GM19351 (cell line): Measurements from ENCODE around the gene CFDP1.

Experiments
- ATAC-seq: cut with Tn5 transposase; IDR thresholded peaks from one replicate; pipeline ENCODE4 v1.9.1; 2021; ENCODE audit warnings: mild to moderate bottlenecking, moderate library complexity; ENCODE audit not compliant: unreplicated experiment

CFDP1 gene

GRCh38 chr16:75432828-75433731 lies at the start of gene CFDP1:
TSS of gene CFDP1 (minus strand) at chr16:75433503. CDS start at chr16:75433352, 151 bp downstream.
- ATAC-seq: peak; percentile 92

- no peak for ATAC-seq
These were observed 49.3 kb upstream of the CFDP1 start for GRCh38 chr16:75482434-75483205.

GRCh38 chr16:75481475-75481874 lies 48.2 kb upstream of the CFDP1 start:
- ATAC-seq: no peak

GRCh38 chr16:75479421-75479990 lies 46.2 kb upstream of the CFDP1 start:
- ATAC-seq: no peak

DNA sequence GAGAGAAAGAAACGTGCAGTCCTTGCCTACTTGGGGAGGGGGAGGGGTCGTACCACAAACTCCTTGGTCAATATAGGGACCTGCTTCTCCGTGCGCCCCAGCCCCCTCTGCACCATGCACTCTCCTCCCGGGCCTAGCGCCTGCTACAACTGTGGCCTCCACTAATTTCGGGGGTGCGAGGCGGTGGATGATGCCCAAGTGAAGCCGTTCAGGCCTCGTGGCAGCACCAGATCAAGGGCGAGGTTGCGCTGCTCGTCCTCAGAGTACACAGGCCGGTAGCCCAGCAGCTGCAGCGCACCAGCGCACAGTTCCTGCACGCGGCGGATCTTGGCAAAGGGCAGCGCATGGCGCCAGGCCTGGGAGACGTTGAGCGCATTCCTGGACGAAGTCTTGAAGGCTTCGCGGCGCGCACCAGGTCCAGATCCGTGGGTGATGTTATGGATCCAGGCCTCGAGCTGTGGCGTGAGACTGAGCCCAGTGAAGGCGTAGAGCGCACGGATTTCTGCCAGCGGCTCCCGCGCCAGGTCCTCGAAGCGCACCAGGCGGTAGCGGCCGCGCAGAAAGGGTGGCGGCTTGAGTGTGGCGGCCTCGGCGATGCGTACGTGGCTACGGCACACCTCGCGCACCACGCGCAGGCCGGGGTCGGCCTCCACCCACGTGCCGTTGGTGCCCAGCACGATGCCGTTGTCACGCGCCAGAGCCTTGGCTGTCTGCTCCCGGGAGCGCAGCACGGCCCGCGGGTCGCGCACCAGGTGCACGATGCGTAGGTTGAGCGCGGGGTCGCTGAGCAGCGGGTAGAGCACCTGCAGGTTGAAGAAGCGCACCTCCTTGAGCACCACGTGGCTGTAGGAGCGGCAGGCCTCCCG lies 45.4 kb upstream of the CFDP1 start:
- ATAC-seq: no peak

DNA sequence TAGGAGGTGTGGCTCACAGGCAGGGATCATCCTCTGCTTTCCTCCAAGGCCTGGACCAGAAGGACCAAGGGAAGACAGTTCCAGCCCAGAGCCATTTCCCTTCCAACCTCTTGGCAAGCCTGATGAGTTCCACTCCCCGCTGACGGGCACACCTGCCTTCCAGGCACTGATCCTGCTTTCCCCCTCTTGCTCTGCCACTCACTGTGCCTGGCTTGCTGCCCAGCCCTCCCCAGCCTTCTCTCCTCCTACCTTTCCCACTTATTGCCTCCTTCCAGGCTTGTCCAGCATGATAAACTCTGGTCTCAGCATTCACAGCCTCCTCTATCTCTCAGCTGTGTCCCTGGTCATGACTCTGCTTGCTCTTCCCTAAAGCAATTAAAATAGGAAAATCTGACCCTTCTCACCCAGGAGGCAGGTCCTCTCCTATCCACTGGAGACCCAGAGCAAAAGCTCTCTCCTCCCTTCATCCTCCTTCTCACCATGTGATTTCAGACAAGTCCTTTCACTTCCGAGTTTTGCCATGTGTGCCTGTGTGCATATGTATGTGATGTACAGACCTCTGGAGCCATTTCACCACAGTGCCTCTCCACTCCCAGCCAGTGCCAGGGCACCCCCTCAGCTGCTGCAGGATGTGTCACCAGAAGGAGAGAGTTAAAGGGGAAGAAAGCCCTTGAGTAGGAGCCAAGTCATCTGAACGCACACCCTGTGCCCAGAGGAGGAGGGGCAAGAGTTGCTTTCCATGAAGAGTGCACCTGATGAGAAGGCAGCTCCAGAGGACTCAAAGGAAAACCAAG lies 44.6 kb upstream of the CFDP1 start:
- no peak for ATAC-seq

- ATAC-seq: no peak
These were observed 43.5 kb upstream of the CFDP1 start for GRCh38 chr16:75476817-75477216.

GRCh38 chr16:75475420-75475847 lies 42.1 kb upstream of the CFDP1 start:
- no peak for ATAC-seq

GRCh38 chr16:75472908-75473877 lies 39.9 kb upstream of the CFDP1 start:
- no peak for ATAC-seq

DNA sequence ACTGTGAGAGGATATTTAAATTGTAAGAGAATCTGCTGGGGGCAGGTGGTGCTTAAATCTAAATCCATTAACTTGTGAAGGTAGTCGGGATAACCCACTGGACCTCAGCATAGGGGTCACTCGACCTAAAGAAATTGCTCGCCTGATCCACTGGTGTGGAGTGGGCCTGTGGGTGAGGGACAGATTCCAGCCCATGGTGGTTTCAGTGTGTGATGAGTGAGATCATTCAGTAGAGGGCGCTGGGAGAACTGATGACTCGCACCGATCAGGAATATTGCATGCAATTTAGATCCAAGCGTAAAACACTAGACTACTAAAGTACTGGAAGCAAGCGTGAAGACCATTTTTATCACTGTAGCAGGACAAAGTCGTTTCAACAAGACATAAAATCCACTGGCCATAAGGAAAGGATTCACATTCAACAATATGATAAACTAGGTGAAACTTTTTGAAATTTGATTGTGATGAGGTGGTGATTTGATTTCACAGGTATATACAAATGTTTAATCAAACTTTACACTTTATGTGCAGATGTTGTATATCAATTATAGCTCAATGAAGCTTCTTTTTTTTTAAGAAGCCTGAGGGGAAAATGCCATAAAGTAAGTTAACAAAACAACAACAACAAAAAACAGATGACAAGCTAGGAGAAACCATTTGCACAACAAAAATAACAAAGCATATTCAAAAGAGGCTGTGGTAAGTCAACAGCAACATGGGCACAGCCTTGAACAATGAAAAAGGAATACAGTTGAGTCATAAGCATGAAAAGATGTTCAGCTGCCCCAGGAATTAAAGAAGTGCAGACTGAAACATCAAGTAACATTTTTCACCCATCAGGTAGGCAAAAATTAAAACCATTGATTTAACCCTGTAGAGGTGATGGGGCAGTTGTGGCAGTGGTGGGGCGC lies 38.7 kb upstream of the CFDP1 start:
- peak; percentile 79 for ATAC-seq

GRCh38 chr16:75466760-75467159 lies 33.5 kb upstream of the CFDP1 start:
- no peak for ATAC-seq

- peak; percentile 84 for ATAC-seq
These were observed 31.0 kb upstream of the CFDP1 start, which contains the start of gene TMEM170A for GRCh38 chr16:75464122-75464918. TSS of gene TMEM170A (minus strand) at chr16:75464689. CDS start at chr16:75464600, 89 bp downstream.

GRCh38 chr16:75463389-75464121 lies 30.3 kb upstream of the CFDP1 start:
- ATAC-seq: peak; percentile 10

- ATAC-seq: peak; percentile 26
These were observed 29.5 kb upstream of the CFDP1 start for GRCh38 chr16:75462806-75463205.

DNA sequence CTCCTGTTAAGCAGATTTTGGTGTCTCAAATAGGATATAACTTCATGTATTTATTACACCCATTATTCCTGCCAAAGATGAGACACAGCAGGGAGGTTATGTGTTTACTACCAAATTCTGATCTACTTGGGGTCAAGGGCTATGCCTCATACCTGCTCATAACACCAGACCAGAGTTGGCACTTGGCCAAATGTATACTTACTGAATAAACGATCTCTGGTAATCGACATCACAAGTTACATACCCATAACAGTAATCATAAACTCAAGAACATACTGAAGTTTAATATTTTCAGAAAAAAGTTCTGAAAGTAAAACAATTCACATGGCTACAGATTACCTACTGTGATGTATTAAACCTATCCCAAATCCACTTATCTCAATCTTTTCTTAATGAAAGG lies 28.3 kb upstream of the CFDP1 start:
- no peak for ATAC-seq

GRCh38 chr16:75460446-75460845 lies 27.1 kb upstream of the CFDP1 start:
- ATAC-seq: no peak
